Fibroblast of mammary gland (primary cell): ENCODE data around the gene VWA8.
A peak's percentile ranks its signal among the peaks of the same experiment; 100 is the strongest.
"Not testable (repeated sequence)": the region's sequence is repeated elsewhere in the genome, so short reads cannot be mapped to it uniquely, and the experiment has no call there.

Experiments used
- DNase-seq: peaks from one replicate; pipeline ENCODE4 v3.0.0-alpha.2; 2010; ENCODE audit warnings: low read depth
- H3K4me3 ChIP-seq: 2 replicates; pipeline ENCODE4 v1.5.1; 2011; ENCODE audit warnings: low read depth, mild to moderate bottlenecking, low read length, moderate library complexity; ENCODE audit not compliant: control insufficient read depth
- CTCF ChIP-seq: conservative IDR thresholded peaks from 2 replicates; pipeline ENCODE4 v1.5.1; 2011; ENCODE audit warnings: low read depth, low read length, inconsistent platforms; ENCODE audit not compliant: control insufficient read depth, insufficient read depth

The VWA8 gene

DNA sequence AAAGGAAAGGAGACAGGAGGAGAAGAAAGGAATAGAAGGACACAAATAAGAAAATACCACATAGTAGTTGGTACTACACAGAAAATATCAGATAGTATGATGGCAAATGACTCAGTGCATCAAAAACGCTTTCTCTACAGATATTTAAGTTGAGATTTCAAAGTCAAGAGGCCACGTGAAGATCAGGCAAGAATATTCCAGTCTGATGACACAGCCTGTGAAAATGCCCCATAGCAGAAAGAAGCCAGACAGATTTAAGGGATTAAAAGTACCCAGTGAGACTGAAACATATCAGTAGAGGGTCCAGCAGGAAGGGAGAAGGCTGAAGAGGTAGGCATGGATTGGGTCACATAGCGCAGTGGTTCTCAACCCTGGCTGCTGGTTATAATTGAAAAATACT, 113.7 kb downstream of the VWA8 start:
- no peak for DNase-seq
- H3K4me3 ChIP-seq, result no peak overlapping the region
- no peak for TF ChIP-seq CTCF

GRCh38 chr13:41842036-41842620, 118.8 kb downstream of the VWA8 start:
- no peak for TF ChIP-seq CTCF
- DNase-seq, result no peak
- no peak overlapping the region for H3K4me3 ChIP-seq

DNA sequence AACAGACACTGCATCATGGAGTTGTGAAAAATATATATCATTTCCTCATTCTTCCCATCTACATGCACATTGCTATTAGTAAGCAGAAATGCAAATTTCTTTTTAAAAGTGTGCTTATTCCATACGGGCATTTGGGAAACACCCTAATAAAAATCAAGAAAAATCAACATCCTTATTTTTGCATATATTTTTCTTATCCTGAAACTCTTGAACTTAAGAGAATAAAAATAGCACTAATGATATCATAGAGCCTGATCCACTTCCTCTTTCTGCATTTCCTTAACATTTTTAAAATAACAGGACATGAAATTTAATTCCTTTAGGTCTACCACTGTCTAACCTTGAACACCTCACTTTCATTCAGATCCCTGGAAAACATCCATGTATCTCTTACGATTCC, 123.3 kb downstream of the VWA8 start:
- TF ChIP-seq CTCF, result no peak
- DNase-seq, result no peak

GRCh38 chr13:41835871-41836270, 125.0 kb downstream of the VWA8 start:
- TF ChIP-seq CTCF, result no peak
- peak; percentile 88 for DNase-seq
- no peak overlapping the region for H3K4me3 ChIP-seq

More for the DNA sequence above, 123.3 kb downstream of the VWA8 start:
- H3K4me3 ChIP-seq, result no peak overlapping the region

DNA sequence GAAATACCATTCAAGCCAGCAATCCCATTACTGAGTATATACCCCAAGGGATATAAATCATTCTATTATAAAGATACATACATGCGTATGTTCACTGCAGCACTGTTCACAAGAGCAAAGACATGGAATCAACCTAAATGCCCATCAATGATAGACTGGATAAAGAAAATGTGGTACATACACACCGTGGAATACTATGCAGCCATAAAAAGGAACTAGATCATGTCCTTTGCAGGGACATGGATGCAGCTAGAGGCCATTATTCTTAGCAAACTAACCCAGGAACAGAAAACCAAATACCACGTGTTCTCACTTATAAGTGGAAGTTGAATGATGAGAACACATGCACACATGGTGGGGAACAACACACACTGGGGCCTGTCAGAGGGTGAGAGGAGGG, 126.2 kb downstream of the VWA8 start:
- not testable (repeated sequence) for DNase-seq, H3K4me3 ChIP-seq

DNA sequence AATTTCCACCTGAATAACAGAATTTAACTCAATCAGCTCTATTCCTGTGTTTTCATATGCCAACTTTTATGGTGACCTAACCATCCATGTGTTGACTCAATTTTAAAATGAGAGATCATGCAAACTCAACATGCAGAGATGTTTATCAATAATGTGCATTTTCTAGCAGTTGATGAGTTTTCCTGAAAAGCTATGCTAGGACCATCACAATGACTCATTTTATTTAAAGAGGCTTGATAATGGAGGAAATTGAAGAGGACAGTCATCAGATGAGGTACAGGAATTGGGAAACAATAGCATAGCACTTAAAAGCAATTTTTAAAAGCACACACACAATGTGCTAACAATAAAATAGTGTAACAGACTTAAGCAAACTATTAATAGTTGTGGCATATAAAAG, 127.1 kb downstream of the VWA8 start:
- H3K4me3 ChIP-seq, result no peak overlapping the region
- peak; percentile 58 for DNase-seq
- no peak for TF ChIP-seq CTCF

GRCh38 chr13:41833201-41833600, 127.7 kb downstream of the VWA8 start:
- H3K4me3 ChIP-seq, result no peak overlapping the region
- TF ChIP-seq CTCF, result no peak
- DNase-seq, result no peak
